Esophagus squamous epithelium (tissue), 4 donors: ENCODE data around the gene DCTN2.

Experiments
- POLR2A ChIP-seq, 4 donors: fragments of 450-650 bp; IDR thresholded peaks; one replicate each; pipeline ENCODE4 v1.6.1; 2017; ENCODE audit warnings: antibody characterized with exemption in 4 of 4, mild to moderate bottlenecking in 4 of 4, moderate library complexity in 3 of 4
- TF ChIP-seq, protein P1 (sequence below), 6 experiments: fragments of 450-650 bp in 4 of 6; fragments of 200-600 bp in 2 of 6; sonication (generic) in 2 of 6; IDR thresholded peaks; one replicate each; pipeline ENCODE4 v1.5.1; 2016 to 2019; ENCODE audit warnings: antibody characterized with exemption in 6 of 6, mild to moderate bottlenecking in 4 of 6, moderate library complexity in 4 of 6

DNA sequence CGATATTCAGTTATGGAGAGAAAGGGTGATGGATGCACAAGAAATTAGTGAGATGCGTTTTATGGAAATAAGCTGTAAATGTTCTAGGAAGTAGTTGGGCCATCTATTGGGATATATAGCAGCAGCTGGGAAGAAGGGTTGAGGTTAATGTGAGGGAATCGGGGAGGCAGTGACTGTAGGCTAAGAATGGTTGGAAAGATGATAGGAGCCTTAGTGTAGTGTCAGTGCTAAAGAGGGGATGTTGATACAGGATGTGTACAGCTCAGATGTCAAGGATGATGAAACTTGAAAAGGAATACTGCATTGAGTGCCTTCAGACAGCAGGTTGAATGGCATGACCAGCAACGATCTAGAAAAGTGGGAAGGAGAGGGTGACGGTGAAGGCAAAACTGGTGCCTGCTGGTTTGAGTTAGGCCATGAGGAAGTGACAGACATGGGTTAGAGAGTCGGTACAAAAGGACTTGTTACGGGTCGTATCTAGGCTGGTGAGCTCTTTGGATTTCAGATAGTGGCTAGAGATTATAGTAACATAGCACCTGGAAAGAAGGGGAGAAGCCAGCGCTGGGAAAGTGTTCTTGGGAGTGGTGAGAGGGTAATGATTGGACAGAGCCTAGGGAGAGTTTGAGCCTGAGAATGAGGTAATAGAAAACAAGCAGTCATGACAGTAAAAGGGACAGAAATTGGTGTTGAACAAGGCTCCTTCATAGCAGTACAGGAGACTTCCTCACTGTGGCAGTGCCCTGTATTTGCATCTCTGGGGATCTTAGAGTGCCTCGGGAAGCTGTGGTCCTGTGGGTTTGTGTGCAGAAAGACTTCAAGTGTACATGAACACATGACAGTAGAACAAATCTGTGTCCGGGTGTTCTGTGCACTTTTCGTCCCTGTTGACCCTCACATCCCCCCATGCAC lies 49.5 kb downstream of the DCTN2 start:
- TF ChIP-seq POLR2A (IDR thresholded peaks at IDR 0.05), result no peak
- TF ChIP-seq, protein P1, sequence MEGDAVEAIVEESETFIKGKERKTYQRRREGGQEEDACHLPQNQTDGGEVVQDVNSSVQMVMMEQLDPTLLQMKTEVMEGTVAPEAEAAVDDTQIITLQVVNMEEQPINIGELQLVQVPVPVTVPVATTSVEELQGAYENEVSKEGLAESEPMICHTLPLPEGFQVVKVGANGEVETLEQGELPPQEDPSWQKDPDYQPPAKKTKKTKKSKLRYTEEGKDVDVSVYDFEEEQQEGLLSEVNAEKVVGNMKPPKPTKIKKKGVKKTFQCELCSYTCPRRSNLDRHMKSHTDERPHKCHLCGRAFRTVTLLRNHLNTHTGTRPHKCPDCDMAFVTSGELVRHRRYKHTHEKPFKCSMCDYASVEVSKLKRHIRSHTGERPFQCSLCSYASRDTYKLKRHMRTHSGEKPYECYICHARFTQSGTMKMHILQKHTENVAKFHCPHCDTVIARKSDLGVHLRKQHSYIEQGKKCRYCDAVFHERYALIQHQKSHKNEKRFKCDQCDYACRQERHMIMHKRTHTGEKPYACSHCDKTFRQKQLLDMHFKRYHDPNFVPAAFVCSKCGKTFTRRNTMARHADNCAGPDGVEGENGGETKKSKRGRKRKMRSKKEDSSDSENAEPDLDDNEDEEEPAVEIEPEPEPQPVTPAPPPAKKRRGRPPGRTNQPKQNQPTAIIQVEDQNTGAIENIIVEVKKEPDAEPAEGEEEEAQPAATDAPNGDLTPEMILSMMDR (IDR thresholded peaks at IDR 0.05), result no peak
